K562 (cell line): Measurements from ENCODE around the gene PNMT.

Source experiments
- ASH1L ChIP-seq: fragments of 450-650 bp; IDR thresholded peaks from 2 replicates; pipeline ENCODE4 v1.6.1; 2018; ENCODE audit warnings: borderline replicate concordance, mild to moderate bottlenecking, low read depth; ENCODE audit not compliant: partially characterized antibody
- BRCA1 ChIP-seq, 2 experiments: fragments of 450-650 bp in 1 of 2; sonication (generic) in 1 of 2; formaldehyde crosslinking in 1 of 2; IDR thresholded peaks; 2 replicates each; pipeline versions ENCODE4 v1.5.0 to v1.6.1; 2017 to 2020; ENCODE audit warnings: mild to moderate bottlenecking in 1 of 2, missing genetic modification reagents in 1 of 2
- ZNF239 ChIP-seq: fragments of 250-450 bp; sonication (Bioruptor Pico); IDR thresholded peaks from 2 replicates; pipeline ENCODE4 v1.4.0; 2020; ENCODE audit warnings: mild to moderate bottlenecking
- ZNF707 ChIP-seq: fragments of 250-450 bp; sonication (Bioruptor Pico); conservative IDR thresholded peaks from 2 replicates; pipeline ENCODE4 v1.8.0; 2022; ENCODE audit warnings: inconsistent platforms, mild to moderate bottlenecking, moderate library complexity

DNA sequence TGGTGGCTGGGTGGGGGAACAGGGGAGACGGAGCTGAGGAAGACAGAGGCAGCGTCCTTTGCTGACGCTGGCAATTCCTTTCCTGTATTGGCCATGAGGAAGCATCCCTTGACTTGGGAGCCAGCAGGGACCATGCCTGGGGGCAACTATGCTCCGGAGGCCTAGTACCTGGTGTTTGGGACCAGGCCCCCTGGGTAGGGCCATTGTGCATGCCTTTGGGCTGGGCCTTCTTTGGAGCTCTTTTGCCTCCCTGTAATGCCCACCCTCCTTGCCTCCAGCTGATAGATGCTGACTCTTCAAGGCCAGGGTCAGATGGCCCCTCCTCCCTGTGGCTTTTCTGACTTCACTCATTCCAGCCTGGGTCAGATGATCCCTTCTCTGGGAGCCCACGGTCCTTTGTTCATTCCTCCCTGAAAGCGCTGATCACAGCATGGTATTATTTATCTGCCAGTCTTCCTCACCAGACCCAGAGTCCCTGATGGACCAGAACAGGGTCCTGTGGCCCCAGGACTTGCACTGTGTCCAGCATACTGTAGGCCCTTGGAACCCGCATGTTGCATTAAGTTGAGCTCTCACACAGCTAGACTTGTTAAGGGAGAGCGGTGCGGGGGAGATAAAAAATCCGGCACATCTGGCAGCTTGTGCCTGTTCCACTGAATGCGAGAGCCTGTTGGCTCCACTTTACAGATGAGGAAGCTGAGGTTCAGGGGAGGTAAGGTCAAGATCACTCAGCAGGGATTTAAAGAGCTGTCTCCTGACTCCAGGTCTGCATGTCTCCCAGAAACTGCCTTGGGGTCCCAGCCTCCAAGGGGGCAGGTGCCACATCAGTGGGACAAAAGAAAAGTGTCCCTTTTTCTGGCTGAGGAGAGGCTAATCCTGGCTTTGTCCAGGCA is 28.4 kb upstream of the PNMT start:
- TF ChIP-seq BRCA1 (IDR thresholded peaks at IDR 0.05): no peak
- no peak for TF ChIP-seq BRCA1 (CRISPR knock-in tag; IDR thresholded peaks at IDR 0.05)
- TF ChIP-seq ASH1L: no peak
- no peak for TF ChIP-seq ZNF707 (CRISPR knock-in tag)
- no peak for TF ChIP-seq ZNF239
